Esophagus (tissue), 2 donors: ENCODE data around the gene ANXA1. TPM values are rescaled to one million over a fixed set of nuclear protein-coding genes. Genes with fewer than 3 reads are reported as not detected.

Experiments used
- H3K27ac ChIP-seq, 2 donors: one replicate each; pipeline ENCODE4 v1.5.1; 2013; ENCODE audit warnings: low read depth in 2 of 2, mild to moderate bottlenecking in 2 of 2, inconsistent platforms in 1 of 2, low read length in 1 of 2, moderate library complexity in 1 of 2
- H3K27me3 ChIP-seq, 2 donors: one replicate each; pipeline ENCODE4 v1.6.1; 2013; ENCODE audit warnings: low read length in 2 of 2, control low read depth in 1 of 2, mild to moderate bottlenecking in 1 of 2; ENCODE audit not compliant: insufficient read depth in 2 of 2, control insufficient read depth in 1 of 2
- H3K36me3 ChIP-seq, 2 donors: one replicate each; pipeline ENCODE4 v1.6.1; 2013; ENCODE audit warnings: low read length in 1 of 2; ENCODE audit not compliant: control insufficient read depth in 2 of 2, insufficient read depth in 2 of 2
- H3K4me1 ChIP-seq, 2 donors: one replicate each; pipeline ENCODE4 v1.6.1; 2013; ENCODE audit warnings: low read length in 1 of 2; ENCODE audit not compliant: control insufficient read depth in 2 of 2, insufficient read depth in 2 of 2
- H3K4me3 ChIP-seq, 2 donors: one replicate each; pipeline ENCODE4 v1.5.1; 2013; ENCODE audit warnings: low read length in 2 of 2, mild to moderate bottlenecking in 2 of 2, low read depth in 1 of 2, moderate library complexity in 1 of 2
- H3K9me3 ChIP-seq, 2 donors: one replicate each; pipeline ENCODE4 v1.6.1; 2013; ENCODE audit warnings: mild to moderate bottlenecking in 2 of 2, low read depth in 1 of 2, low read length in 1 of 2, moderate library complexity in 1 of 2; ENCODE audit not compliant: control insufficient read depth in 2 of 2, insufficient read depth in 1 of 2
- WGBS, 2 donors: extraction: QIAGEN DNeasy Blood & Tissue Kit; methylation state at CpG; one replicate each; pipeline ENCODE4 v1.1.7; 2013; 5-methylcytosine and 5-hydroxymethylcytosine counted together
- polyA plus RNA-seq, 2 donors: library from polyadenylated mRNA; stranded (reverse); fragments of 200-250 nt; gene quantifications; one replicate each; pipeline ENCODE4 v1.2.3, GENCODE V29; 2013
- donor health status: healthy with polysubstance abuse.
- donor health status: Bipolar disorder and iron deficiency.

Gene ANXA1
- polyA plus RNA-seq, 2 donors: 8,051 to 11,813 TPM

GRCh38 chr9:73152953-73153352 lies 1.3 kb downstream of the ANXA1 start:
- Histone ChIP-seq H3K27me3 (no peaks in the 10 kb centered on the region), H3K9me3 (no peaks in the 10 kb centered on the region), H3K27ac (peak overlapping the region; percentile 49 to 86), H3K4me3 (peak overlapping the region; percentile 37 to 95), H3K36me3 (no peaks in the 10 kb centered on the region), H3K4me1 (peaks cover 0 to 2% of the 10 kb centered on the region in 2 donors)
- WGBS, 2 donors: 4 to 32% methylated on average over 2 of the region's 2 CpGs

- Histone ChIP-seq H3K27ac (peak overlapping the region; percentile 74 to 75), H3K36me3 (no peaks in the 10 kb centered on the region), H3K4me1 (peaks cover 0 to 2% of the 10 kb centered on the region in 2 donors), H3K27me3 (no peaks in the 10 kb centered on the region), H3K4me3 (peak overlapping the region; percentile 50 to 95), H3K9me3 (no peaks in the 10 kb centered on the region)
- WGBS, 2 donors: 17 to 37% methylated on average over 4 of the region's 4 CpGs
These were observed 2.1 kb downstream of the ANXA1 start for GRCh38 chr9:73153793-73154227.

GRCh38 chr9:73154271-73154670 lies 2.6 kb downstream of the ANXA1 start:
- no peaks in the 10 kb centered on the region for H3K9me3 ChIP-seq
- H3K27ac ChIP-seq: peak overlapping the region; percentile 74 to 83
- WGBS, 2 donors: 51 to 62% methylated on average over 8 of the region's 8 CpGs
- H3K27me3 ChIP-seq: no peaks in the 10 kb centered on the region
- no peaks in the 10 kb centered on the region for H3K36me3 ChIP-seq
- peaks cover 0 to 2% of the 10 kb centered on the region in 2 donors for H3K4me1 ChIP-seq
- H3K4me3 ChIP-seq: peak overlapping the region; percentile 50 to 95

- Histone ChIP-seq H3K36me3 (no peaks in the 10 kb centered on the region), H3K9me3 (no peaks in the 10 kb centered on the region), H3K4me1 (peaks cover 0 to 2% of the 10 kb centered on the region in 2 donors), H3K27ac (peak overlapping the region; percentile 8 to 83), H3K4me3 (peak overlapping the region; percentile 50 to 95), H3K27me3 (no peaks in the 10 kb centered on the region)
- WGBS, 2 donors: 69 to 74% methylated on average over 2 of the region's 2 CpGs
These were observed 3.1 kb downstream of the ANXA1 start for GRCh38 chr9:73154722-73155121.

GRCh38 chr9:73155377-73155776 lies 3.7 kb downstream of the ANXA1 start:
- WGBS, 2 donors: 24 to 29% methylated on average over 3 of the region's 3 CpGs
- Histone ChIP-seq H3K4me3 (peak overlapping the region in 1 of 2 donors; percentile 95), H3K4me1 (peaks cover 0 to 2% of the 10 kb centered on the region in 2 donors), H3K27ac (no peak overlapping the region), H3K27me3 (no peaks in the 10 kb centered on the region), H3K9me3 (no peaks in the 10 kb centered on the region), H3K36me3 (no peaks in the 10 kb centered on the region)

GRCh38 chr9:73155968-73156864 lies 4.6 kb downstream of the ANXA1 start:
- no peaks in the 10 kb centered on the region for H3K4me1 ChIP-seq
- no peaks in the 10 kb centered on the region for H3K9me3 ChIP-seq
- H3K36me3 ChIP-seq: no peaks in the 10 kb centered on the region
- WGBS, 2 donors: 51 to 52% methylated on average over 4 of the region's 4 CpGs
- no peaks in the 10 kb centered on the region for H3K27me3 ChIP-seq
- peak overlapping the region in 1 of 2 donors; percentile 31 for H3K27ac ChIP-seq
- peak overlapping the region in 1 of 2 donors; percentile 46 for H3K4me3 ChIP-seq

GRCh38 chr9:73156865-73157187 lies 5.2 kb downstream of the ANXA1 start:
- Histone ChIP-seq H3K27ac (peak overlapping the region in 1 of 2 donors; percentile 31), H3K27me3 (no peaks in the 10 kb centered on the region), H3K9me3 (no peaks in the 10 kb centered on the region), H3K36me3 (peaks cover 0 to 1% of the 10 kb centered on the region in 2 donors), H3K4me3 (peak overlapping the region in 1 of 2 donors; percentile 46), H3K4me1 (no peaks in the 10 kb centered on the region)

GRCh38 chr9:73157811-73158210 lies 6.1 kb downstream of the ANXA1 start:
- H3K9me3 ChIP-seq: no peaks in the 10 kb centered on the region
- peaks cover 0 to 4% of the 10 kb centered on the region in 2 donors for H3K36me3 ChIP-seq
- WGBS, 2 donors: 56 to 74% methylated on average over 2 of the region's 2 CpGs
- H3K27ac ChIP-seq: peak overlapping the region in 1 of 2 donors; percentile 17
- H3K4me3 ChIP-seq: peak overlapping the region in 1 of 2 donors; percentile 18
- H3K4me1 ChIP-seq: no peaks in the 10 kb centered on the region
- H3K27me3 ChIP-seq: no peaks in the 10 kb centered on the region

GRCh38 chr9:73158723-73159122 lies 7.1 kb downstream of the ANXA1 start:
- no peaks in the 10 kb centered on the region for H3K4me1 ChIP-seq
- H3K9me3 ChIP-seq: no peaks in the 10 kb centered on the region
- peaks cover 0 to 8% of the 10 kb centered on the region in 2 donors for H3K36me3 ChIP-seq
- H3K27ac ChIP-seq: no peak overlapping the region
- H3K27me3 ChIP-seq: no peaks in the 10 kb centered on the region
- peak overlapping the region in 1 of 2 donors; percentile 18 for H3K4me3 ChIP-seq
- 78 to 81% methylated on average over 6 of the region's 6 CpGs for WGBS, 2 donors

- H3K4me1 ChIP-seq: no peaks in the 10 kb centered on the region
- WGBS, 2 donors: 95 to 96% methylated on average over 5 of the region's 5 CpGs
- H3K4me3 ChIP-seq: no peak overlapping the region
- peaks cover 2 to 8% of the 10 kb centered on the region in 2 donors for H3K36me3 ChIP-seq
- H3K9me3 ChIP-seq: no peaks in the 10 kb centered on the region
- H3K27me3 ChIP-seq: no peaks in the 10 kb centered on the region
- no peak overlapping the region for H3K27ac ChIP-seq
These were observed 9.2 kb downstream of the ANXA1 start for GRCh38 chr9:73160868-73161267.
